H9 (cell line): ENCODE data around the gene SLC17A6. TPM values are rescaled to one million over a fixed set of nuclear protein-coding genes. Genes with fewer than 3 reads are reported as not detected.

ENCODE experiments used
- DNase-seq: peaks from one replicate; pipeline ENCODE4 v3.0.0-alpha.2; 2017
- H2AFZ ChIP-seq: one replicate; pipeline ENCODE4 v1.6.1; 2013; ENCODE audit warnings: mild to moderate bottlenecking, low read length, control low read depth, moderate library complexity
- H2AK5ac ChIP-seq: 2 replicates; pipeline ENCODE4 v1.6.1; 2013; ENCODE audit warnings: low read length, control low read depth, mixed read lengths; ENCODE audit not compliant: insufficient read length
- H2BK120ac ChIP-seq: one replicate; pipeline ENCODE4 v1.6.1; 2013; ENCODE audit warnings: low read depth, mild to moderate bottlenecking, low read length, control low read depth, inconsistent platforms; ENCODE audit not compliant: poor library complexity, severe bottlenecking
- H2BK12ac ChIP-seq: 2 replicates; pipeline ENCODE4 v1.6.1; 2013; ENCODE audit warnings: low read length, control low read depth, mixed read lengths, low read depth; ENCODE audit not compliant: insufficient read length
- H2BK15ac ChIP-seq: 2 replicates; pipeline ENCODE4 v1.6.1; 2013; ENCODE audit warnings: low read depth, low read length, control low read depth
- H2BK20ac ChIP-seq: one replicate; pipeline ENCODE4 v1.6.1; 2013; ENCODE audit warnings: low read depth, mild to moderate bottlenecking, low read length, control low read depth, inconsistent platforms; ENCODE audit not compliant: poor library complexity, severe bottlenecking
- H2BK5ac ChIP-seq: 2 replicates; pipeline ENCODE4 v1.6.1; 2013; ENCODE audit warnings: low read length, control low read depth, mixed read lengths; ENCODE audit not compliant: insufficient read length
- H3K14ac ChIP-seq: 2 replicates; pipeline ENCODE4 v1.6.1; 2013; ENCODE audit warnings: low read length, control low read depth; ENCODE audit not compliant: insufficient read depth
- H3K18ac ChIP-seq: 2 replicates; pipeline ENCODE4 v1.6.1; 2013; ENCODE audit warnings: low read depth, mild to moderate bottlenecking, mixed read lengths, low read length, control low read depth; ENCODE audit not compliant: insufficient read length
- H3K23ac ChIP-seq: 2 replicates; pipeline ENCODE4 v1.6.1; 2013; ENCODE audit warnings: low read length, control low read depth, mixed read lengths, low read depth; ENCODE audit not compliant: insufficient read length
- H3K23me2 ChIP-seq: 2 replicates; pipeline ENCODE4 v1.6.1; 2013; ENCODE audit warnings: low read depth, mild to moderate bottlenecking, mixed read lengths, low read length, control low read depth; ENCODE audit not compliant: insufficient read length, poor library complexity, severe bottlenecking
- H3K27ac ChIP-seq: 2 replicates; pipeline ENCODE4 v1.5.1; 2013; ENCODE audit warnings: low read length, control low read depth, mixed read lengths, low read depth; ENCODE audit not compliant: insufficient read length
- H3K27me3 ChIP-seq: 2 replicates; pipeline ENCODE4 v1.6.1; 2013; ENCODE audit warnings: low read length, control low read depth, inconsistent platforms; ENCODE audit not compliant: insufficient read depth
- H3K4ac ChIP-seq: 2 replicates; pipeline ENCODE4 v1.6.1; 2013; ENCODE audit warnings: low read depth, mild to moderate bottlenecking, control low read depth, inconsistent platforms, low read length, moderate library complexity
- H3K4me1 ChIP-seq: 2 replicates; pipeline ENCODE4 v1.6.1; 2013; ENCODE audit warnings: low read length, control low read depth, inconsistent platforms; ENCODE audit not compliant: insufficient read depth
- H3K4me2 ChIP-seq: 2 replicates; pipeline ENCODE4 v1.6.1; 2013; ENCODE audit warnings: low read length, control low read depth, mixed read lengths; ENCODE audit not compliant: insufficient read length, insufficient read depth
- H3K56ac ChIP-seq: 2 replicates; pipeline ENCODE4 v1.6.1; 2013; ENCODE audit warnings: low read depth, mild to moderate bottlenecking, mixed read lengths, low read length, control low read depth; ENCODE audit not compliant: insufficient read length
- H3K79me1 ChIP-seq: 2 replicates; pipeline ENCODE4 v1.6.1; 2013; ENCODE audit warnings: low read depth, mild to moderate bottlenecking, moderate library complexity, low read length, control low read depth, inconsistent platforms; ENCODE audit not compliant: insufficient read depth, poor library complexity, severe bottlenecking
- H3K79me2 ChIP-seq: 2 replicates; pipeline ENCODE4 v1.6.1; 2013; ENCODE audit warnings: low read length, control low read depth, inconsistent platforms; ENCODE audit not compliant: insufficient read depth
- H3K9ac ChIP-seq: 2 replicates; pipeline ENCODE4 v1.6.1; 2013; ENCODE audit warnings: low read length, control low read depth, mixed read lengths; ENCODE audit not compliant: insufficient read length; ENCODE audit errors: extremely low read depth
- H3K9me3 ChIP-seq: one replicate; pipeline ENCODE4 v1.6.1; 2013; ENCODE audit warnings: low read depth, low read length, inconsistent platforms; ENCODE audit not compliant: control insufficient read depth
- H3T11ph ChIP-seq: one replicate; pipeline ENCODE4 v1.6.1; 2013; ENCODE audit warnings: mild to moderate bottlenecking, low read length, control low read depth, inconsistent platforms
- H4K20me1 ChIP-seq: one replicate; pipeline ENCODE4 v1.6.1; 2013; ENCODE audit not compliant: control insufficient read depth, insufficient read length, insufficient read depth
- H4K5ac ChIP-seq: 2 replicates; pipeline ENCODE4 v1.6.1; 2013; ENCODE audit warnings: low read depth, mild to moderate bottlenecking, mixed read lengths, low read length, control low read depth; ENCODE audit not compliant: insufficient read length
- H4K8ac ChIP-seq: replicated peaks from 2 replicates; pipeline ENCODE4 v1.6.1; 2013; ENCODE audit warnings: low read length, control low read depth, mixed read lengths, low read depth; ENCODE audit not compliant: insufficient read length
- H4K91ac ChIP-seq: 2 replicates; pipeline ENCODE4 v1.6.1; 2013; ENCODE audit warnings: low read depth, mild to moderate bottlenecking, moderate library complexity, mixed read lengths, low read length, control low read depth; ENCODE audit not compliant: insufficient read length
- H3K27ac Mint-ChIP-seq, 3 experiments: 2 replicates in 2 of 3; 3 replicates in 1 of 3; pipeline ENCODE4 v1.8.0; 2020 to 2021; ENCODE audit warnings: mixed read lengths in 3 of 3, mild to moderate bottlenecking in 1 of 3, moderate library complexity in 1 of 3
- H3K27me3 Mint-ChIP-seq: 2 replicates; pipeline ENCODE4 v1.8.0; 2021; ENCODE audit warnings: low read depth, mild to moderate bottlenecking, moderate library complexity, mixed read lengths
- H3K36me3 Mint-ChIP-seq, 3 experiments: 2 replicates in 2 of 3; 3 replicates in 1 of 3; pipeline ENCODE4 v1.8.0; 2020 to 2021; ENCODE audit warnings: low read depth in 3 of 3, mixed read lengths in 3 of 3; ENCODE audit not compliant: insufficient read depth in 1 of 3
- H3K4me1 Mint-ChIP-seq, 2 experiments: 2 replicates each; pipeline ENCODE4 v1.8.0; 2020; ENCODE audit warnings: mixed read lengths in 2 of 2
- H3K4me3 Mint-ChIP-seq, 2 experiments: 2 replicates in 1 of 2; 3 replicates in 1 of 2; pipeline ENCODE4 v1.8.0; 2020 to 2021; ENCODE audit warnings: mild to moderate bottlenecking in 2 of 2, mixed read lengths in 2 of 2, moderate library complexity in 1 of 2
- H3K9me3 Mint-ChIP-seq, 2 experiments: 2 replicates in 1 of 2; 3 replicates in 1 of 2; pipeline ENCODE4 v1.8.0; 2020; ENCODE audit warnings: mild to moderate bottlenecking in 2 of 2, mixed read lengths in 2 of 2, moderate library complexity in 1 of 2
- CTCF ChIP-seq: fragments of 200-600 bp; sonication (generic); conservative IDR thresholded peaks from 3 replicates; pipeline ENCODE4 v1.8.0; 2021; ENCODE audit warnings: antibody characterized with exemption, mild to moderate bottlenecking
- total RNA-seq: library from RNA; stranded (reverse); gene quantifications from 2 replicates; pipeline ENCODE4 v1.2.1, GENCODE V29; 2021

SLC17A6 gene
- total RNA-seq, 1 experiment from 2014 or later = not detected

- H3K27ac ChIP-seq = no peak overlapping the region
- H2BK15ac ChIP-seq = no peak overlapping the region
- no peak overlapping the region for H4K8ac ChIP-seq
- H3K9me3 ChIP-seq = no peaks in the 10 kb centered on the region
- no peak overlapping the region for H4K91ac ChIP-seq
- no peak overlapping the region for H2AFZ ChIP-seq
- H4K20me1 ChIP-seq = no peaks in the 10 kb centered on the region
- H3K4me1 ChIP-seq = peaks cover 2% of the 10 kb centered on the region; the same call in 1 of the 2 replicates
- no peak overlapping the region for H2BK12ac ChIP-seq
- H3K4me1 Mint-ChIP-seq = peaks cover 45% of the 10 kb centered on the region in 2 experiments
- no peak overlapping the region for H4K5ac ChIP-seq
- no peak overlapping the region for H3K14ac ChIP-seq
- H2BK5ac ChIP-seq = no peak overlapping the region
- H3K4me2 ChIP-seq = no peak overlapping the region
- H3K27me3 Mint-ChIP-seq = peaks cover 43% of the 10 kb centered on the region
- no peak for TF ChIP-seq CTCF
- no peak overlapping the region for H3K27ac Mint-ChIP-seq
- no peaks in the 10 kb centered on the region; a peak in 2 of 5 replicates for H3K9me3 Mint-ChIP-seq
- H2BK120ac ChIP-seq = no peak overlapping the region
- peaks cover 2% of the 10 kb centered on the region; the same call in 1 of the 2 replicates for H3K27me3 ChIP-seq
- no peaks in the 10 kb centered on the region for H3K79me1 ChIP-seq
- no peak for DNase-seq
- no peak overlapping the region for H3T11ph ChIP-seq
- no peak overlapping the region for H3K23ac ChIP-seq
- H3K23me2 ChIP-seq = peaks cover 16% of the 10 kb centered on the region
- H3K56ac ChIP-seq = no peak overlapping the region
- no peak overlapping the region for H2BK20ac ChIP-seq
- no peak overlapping the region for H3K4ac ChIP-seq
- no peak overlapping the region for H2AK5ac ChIP-seq
- no peaks in the 10 kb centered on the region; a peak in 1 of 7 replicates for H3K36me3 Mint-ChIP-seq
- H3K9ac ChIP-seq = no peak overlapping the region
- H3K4me3 Mint-ChIP-seq = no peak overlapping the region
- no peaks in the 10 kb centered on the region for H3K79me2 ChIP-seq
- H3K18ac ChIP-seq = no peak overlapping the region
Observed at GRCh38 chr11:22336587-22336986, 1.6 kb upstream of the SLC17A6 start.
